ENCODE results near the gene PDIK1L. TPM values are rescaled to one million over a fixed set of nuclear protein-coding genes. Genes with fewer than 3 reads are reported as not detected.

Gene PDIK1L
- total and polyA plus RNA-seq, 9 of the 15 experiments (the other 6 are each of a cell fraction or from before 2014, with no cell fraction given), result 12.8 to 30.2 (median 21.5) TPM

DNA sequence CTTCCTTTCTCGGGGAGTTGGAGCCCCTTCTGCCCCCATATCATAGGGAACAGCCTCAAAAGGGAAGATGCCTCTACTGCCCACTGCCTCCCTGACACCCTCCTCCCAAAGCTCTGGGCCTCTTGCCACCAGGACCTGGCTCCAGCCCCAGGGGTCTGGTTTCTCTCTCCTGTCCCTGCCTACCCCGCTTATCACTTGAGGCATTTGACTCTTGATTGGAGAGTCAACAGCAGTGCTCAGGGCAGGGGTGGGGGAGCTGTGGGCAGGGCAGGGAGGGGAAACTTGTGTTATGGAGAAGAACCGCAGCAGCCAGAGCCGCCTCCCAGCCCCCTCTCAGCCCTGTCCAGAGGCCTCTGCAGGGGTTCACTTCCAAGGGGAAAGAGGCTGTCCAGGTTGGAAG, 44.8 kb upstream of the PDIK1L start (continued):
- TF ChIP-seq, protein P1, sequence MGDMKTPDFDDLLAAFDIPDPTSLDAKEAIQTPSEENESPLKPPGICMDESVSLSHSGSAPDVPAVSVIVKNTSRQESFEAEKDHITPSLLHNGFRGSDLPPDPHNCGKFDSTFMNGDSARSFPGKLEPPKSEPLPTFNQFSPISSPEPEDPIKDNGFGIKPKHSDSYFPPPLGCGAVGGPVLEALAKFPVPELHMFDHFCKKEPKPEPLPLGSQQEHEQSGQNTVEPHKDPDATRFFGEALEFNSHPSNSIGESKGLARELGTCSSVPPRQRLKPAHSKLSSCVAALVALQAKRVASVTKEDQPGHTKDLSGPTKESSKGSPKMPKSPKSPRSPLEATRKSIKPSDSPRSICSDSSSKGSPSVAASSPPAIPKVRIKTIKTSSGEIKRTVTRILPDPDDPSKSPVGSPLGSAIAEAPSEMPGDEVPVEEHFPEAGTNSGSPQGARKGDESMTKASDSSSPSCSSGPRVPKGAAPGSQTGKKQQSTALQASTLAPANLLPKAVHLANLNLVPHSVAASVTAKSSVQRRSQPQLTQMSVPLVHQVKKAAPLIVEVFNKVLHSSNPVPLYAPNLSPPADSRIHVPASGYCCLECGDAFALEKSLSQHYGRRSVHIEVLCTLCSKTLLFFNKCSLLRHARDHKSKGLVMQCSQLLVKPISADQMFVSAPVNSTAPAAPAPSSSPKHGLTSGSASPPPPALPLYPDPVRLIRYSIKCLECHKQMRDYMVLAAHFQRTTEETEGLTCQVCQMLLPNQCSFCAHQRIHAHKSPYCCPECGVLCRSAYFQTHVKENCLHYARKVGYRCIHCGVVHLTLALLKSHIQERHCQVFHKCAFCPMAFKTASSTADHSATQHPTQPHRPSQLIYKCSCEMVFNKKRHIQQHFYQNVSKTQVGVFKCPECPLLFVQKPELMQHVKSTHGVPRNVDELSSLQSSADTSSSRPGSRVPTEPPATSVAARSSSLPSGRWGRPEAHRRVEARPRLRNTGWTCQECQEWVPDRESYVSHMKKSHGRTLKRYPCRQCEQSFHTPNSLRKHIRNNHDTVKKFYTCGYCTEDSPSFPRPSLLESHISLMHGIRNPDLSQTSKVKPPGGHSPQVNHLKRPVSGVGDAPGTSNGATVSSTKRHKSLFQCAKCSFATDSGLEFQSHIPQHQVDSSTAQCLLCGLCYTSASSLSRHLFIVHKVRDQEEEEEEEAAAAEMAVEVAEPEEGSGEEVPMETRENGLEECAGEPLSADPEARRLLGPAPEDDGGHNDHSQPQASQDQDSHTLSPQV (IDR thresholded peaks at IDR 0.05), result peak; percentile 50; the same call in 1 of the 2 replicates
- TF ChIP-seq CREM (IDR thresholded peaks at IDR 0.05; ENCODE audit: low read depth) (0 out of 2 replicates have a peak, but pooled peaks have one; percentile 19), PHF8 (IDR thresholded peaks at IDR 0.05; ENCODE audit: borderline replicate concordance, low read length) (peak; percentile 16; the same call in 1 of the 2 replicates), OTX1 (CRISPR knock-in tag; IDR thresholded peaks at IDR 0.05) (no peak), RBBP5 (IDR thresholded peaks at IDR 0.05; ENCODE audit: borderline replicate concordance, insufficient read depth, low read length, poor library complexity, severe bottlenecking) (peak; percentile 49), DPF2 (IDR thresholded peaks at IDR 0.05) (no peak), ZNF668 (CRISPR knock-in tag; IDR thresholded peaks at IDR 0.05) (no peak), ZNF354B (CRISPR knock-in tag; IDR thresholded peaks at IDR 0.05) (no peak), FOXA3 (CRISPR knock-in tag; conservative IDR thresholded peaks at IDR 0.05 in 1 of 2, IDR thresholded peaks at IDR 0.05 in 1 of 2) (peak; percentile 40 to 50; a peak in 2 of 4 replicates), TARDBP (IDR thresholded peaks at IDR 0.05) (no peak), ZFP36 (IDR thresholded peaks at IDR 0.05; ENCODE audit: low read depth, low read length, partially characterized antibody) (peak; percentile 17), SNRNP70 (optimal IDR thresholded peaks at IDR 0.05; ENCODE audit: low read depth, low read length) (no peak), ZNF212 (CRISPR knock-in tag; IDR thresholded peaks at IDR 0.05) (no peak)
- TF ChIP-seq, protein P2, sequence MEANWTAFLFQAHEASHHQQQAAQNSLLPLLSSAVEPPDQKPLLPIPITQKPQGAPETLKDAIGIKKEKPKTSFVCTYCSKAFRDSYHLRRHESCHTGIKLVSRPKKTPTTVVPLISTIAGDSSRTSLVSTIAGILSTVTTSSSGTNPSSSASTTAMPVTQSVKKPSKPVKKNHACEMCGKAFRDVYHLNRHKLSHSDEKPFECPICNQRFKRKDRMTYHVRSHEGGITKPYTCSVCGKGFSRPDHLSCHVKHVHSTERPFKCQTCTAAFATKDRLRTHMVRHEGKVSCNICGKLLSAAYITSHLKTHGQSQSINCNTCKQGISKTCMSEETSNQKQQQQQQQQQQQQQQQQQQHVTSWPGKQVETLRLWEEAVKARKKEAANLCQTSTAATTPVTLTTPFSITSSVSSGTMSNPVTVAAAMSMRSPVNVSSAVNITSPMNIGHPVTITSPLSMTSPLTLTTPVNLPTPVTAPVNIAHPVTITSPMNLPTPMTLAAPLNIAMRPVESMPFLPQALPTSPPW (CRISPR knock-in tag; IDR thresholded peaks at IDR 0.05), result peak; percentile 57; the same call in 1 of the 2 replicates
